NB4 (cell line): ENCODE data around the gene TTC8.

Experiments
- CTCF ChIP-seq: IDR thresholded peaks from one replicate; pipeline ENCODE4 v1.5.1; 2012; ENCODE audit warnings: low read depth, low read length
- MAX ChIP-seq: IDR thresholded peaks from 2 replicates; pipeline ENCODE4 v1.6.1; 2011; ENCODE audit warnings: low read depth, low read length
- POLR2A ChIP-seq: IDR thresholded peaks from 2 replicates; pipeline ENCODE4 v1.6.1; 2011; ENCODE audit warnings: mild to moderate bottlenecking; ENCODE audit not compliant: insufficient read length; ENCODE audit errors: extremely low read depth

- TF ChIP-seq CTCF (no peak), POLR2A (no peak), MAX (no peak)
Observed at GRCh38 chr14:88872976-88873375, 48.5 kb downstream of the TTC8 start.
